SU-DHL-6 (cell line): ENCODE data around the gene ANKRD34C.

Experiments used
- H2AFZ ChIP-seq: fragments of 200-600 bp; sonication (generic); 2 replicates; pipeline ENCODE4 v1.6.1; 2014; ENCODE audit warnings: low read depth, mild to moderate bottlenecking, moderate library complexity, mixed read lengths, antibody characterized with exemption, low read length; ENCODE audit not compliant: severe bottlenecking
- H3F3A ChIP-seq: fragments of 200-600 bp; shearing (Covaris generic); 2 replicates; pipeline ENCODE4 v1.6.0; 2016; ENCODE audit warnings: antibody characterized with exemption, mild to moderate bottlenecking; ENCODE audit not compliant: insufficient read depth
- H3K27ac ChIP-seq: fragments of 200-600 bp; sonication (generic); 2 replicates; pipeline ENCODE4 v1.5.1; 2016; ENCODE audit warnings: low read depth, mild to moderate bottlenecking, low read length, moderate library complexity, mixed read lengths
- H3K27me3 ChIP-seq: fragments of 200-600 bp; sonication (generic), shearing (Covaris generic); 2 replicates; pipeline ENCODE4 v1.6.0; 2014; ENCODE audit warnings: mild to moderate bottlenecking, low read length
- H3K36me3 ChIP-seq: fragments of 200-600 bp; sonication (generic); 2 replicates; pipeline ENCODE4 v1.6.1; 2014; ENCODE audit warnings: mild to moderate bottlenecking, low read length, mixed read lengths
- H3K4me2 ChIP-seq: fragments of 300-600, 200-600 bp; shearing (Covaris generic), sonication (generic); 2 replicates; pipeline ENCODE4 v1.6.0; 2014; ENCODE audit warnings: low read length, low read depth, mild to moderate bottlenecking; ENCODE audit not compliant: poor library complexity, severe bottlenecking
- H3K4me3 ChIP-seq: fragments of 200-600 bp; sonication (generic); 2 replicates; pipeline ENCODE4 v1.5.1; 2014; ENCODE audit warnings: antibody characterized with exemption, low read length, mild to moderate bottlenecking, mixed read lengths; ENCODE audit not compliant: insufficient read depth, poor library complexity, severe bottlenecking
- H3K79me2 ChIP-seq: fragments of 200-600 bp; sonication (generic); 2 replicates; pipeline ENCODE4 v1.6.1; 2014; ENCODE audit warnings: mild to moderate bottlenecking, low read length, moderate library complexity; ENCODE audit not compliant: insufficient read depth
- H3K9ac ChIP-seq: fragments of 200-600 bp; sonication (generic); 2 replicates; pipeline ENCODE4 v1.7.0; 2014; ENCODE audit warnings: mild to moderate bottlenecking, low read length
- H3K9me2 ChIP-seq: fragments of 200-600 bp; sonication (generic); replicated peaks from 2 replicates; pipeline ENCODE4 v1.6.1; 2014; ENCODE audit warnings: low read length; ENCODE audit not compliant: insufficient read depth
- H3K9me3 ChIP-seq: fragments of 200-600 bp; sonication (generic); 2 replicates; pipeline ENCODE4 v1.6.1; 2014; ENCODE audit warnings: low read length, mixed read lengths; ENCODE audit not compliant: insufficient read depth
- H4K20me1 ChIP-seq: fragments of 200-600 bp; sonication (generic); 2 replicates; pipeline ENCODE4 v1.6.1; 2014; ENCODE audit warnings: low read depth, mild to moderate bottlenecking, antibody characterized with exemption, low read length, moderate library complexity, mixed read lengths
- EZH2phosphoT487 ChIP-seq: fragments of 200-600 bp; sonication (generic), shearing (Covaris generic); conservative IDR thresholded peaks from 2 replicates; pipeline ENCODE4 v1.6.1; 2018; ENCODE audit warnings: mild to moderate bottlenecking, antibody characterized with exemption, low read length, moderate library complexity, mixed read lengths
- TF ChIP-seq, protein P1 (sequence below): fragments of 200-600 bp; sonication (generic); IDR thresholded peaks from one replicate; pipeline ENCODE4 v1.5.1; 2017; ENCODE audit warnings: antibody characterized with exemption, mild to moderate bottlenecking, low read length, moderate library complexity; ENCODE audit not compliant: insufficient read depth, poor library complexity, severe bottlenecking

The ANKRD34C gene

DNA sequence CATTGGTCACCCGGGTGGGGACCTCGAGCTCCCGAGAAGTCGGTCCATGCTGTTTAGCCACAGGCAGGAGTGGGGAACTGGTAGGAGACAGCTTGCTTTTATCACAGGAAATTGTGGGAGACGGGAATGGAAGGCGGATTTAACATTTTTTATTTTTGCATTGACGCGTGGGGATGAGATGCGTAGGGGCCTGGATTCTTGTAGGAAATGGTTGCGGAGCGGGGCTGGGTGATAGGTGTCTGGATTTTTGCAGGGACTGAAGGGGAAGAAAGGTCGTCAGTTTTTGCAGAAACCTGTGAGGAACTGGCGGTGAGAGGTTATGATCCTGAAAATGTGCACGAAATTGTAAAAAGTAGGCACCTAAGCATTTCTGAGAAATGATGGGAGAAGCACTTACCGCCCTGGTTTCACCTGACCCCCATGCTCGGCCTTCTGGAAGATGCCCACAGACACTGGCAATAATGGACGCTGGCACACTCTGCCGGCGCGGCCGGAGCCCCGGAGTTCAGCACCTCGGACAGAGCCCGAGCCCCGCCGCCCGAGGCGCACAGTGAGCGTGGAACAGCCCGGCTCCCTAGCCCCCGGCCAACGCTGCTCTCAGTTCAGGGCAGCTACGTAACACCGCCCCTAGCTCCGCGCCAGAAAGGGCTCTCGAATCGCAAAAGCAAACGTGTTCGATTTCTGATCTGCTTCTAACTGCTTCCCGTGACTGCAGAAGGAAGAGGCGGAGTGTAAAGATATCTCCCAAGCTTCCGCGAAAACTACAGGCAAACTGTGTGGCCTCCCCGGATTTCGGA, 928 bp downstream of the ANKRD34C start:
- Histone ChIP-seq H3F3A (no peaks in the 10 kb centered on the region), H3K4me2 (no peak overlapping the region), H3K9me2 (no peaks in the 10 kb centered on the region; the same call in 1 of the 2 replicates), H3K9me3 (no peaks in the 10 kb centered on the region), H3K27me3 (no peaks in the 10 kb centered on the region), H3K4me3 (no peak overlapping the region), H3K9ac (no peak overlapping the region), H3K36me3 (no peaks in the 10 kb centered on the region), H2AFZ (no peak overlapping the region), H3K79me2 (no peaks in the 10 kb centered on the region), H3K27ac (no peak overlapping the region), H4K20me1 (no peaks in the 10 kb centered on the region)
- TF ChIP-seq EZH2phosphoT487, result no peak
- TF ChIP-seq, protein P1, sequence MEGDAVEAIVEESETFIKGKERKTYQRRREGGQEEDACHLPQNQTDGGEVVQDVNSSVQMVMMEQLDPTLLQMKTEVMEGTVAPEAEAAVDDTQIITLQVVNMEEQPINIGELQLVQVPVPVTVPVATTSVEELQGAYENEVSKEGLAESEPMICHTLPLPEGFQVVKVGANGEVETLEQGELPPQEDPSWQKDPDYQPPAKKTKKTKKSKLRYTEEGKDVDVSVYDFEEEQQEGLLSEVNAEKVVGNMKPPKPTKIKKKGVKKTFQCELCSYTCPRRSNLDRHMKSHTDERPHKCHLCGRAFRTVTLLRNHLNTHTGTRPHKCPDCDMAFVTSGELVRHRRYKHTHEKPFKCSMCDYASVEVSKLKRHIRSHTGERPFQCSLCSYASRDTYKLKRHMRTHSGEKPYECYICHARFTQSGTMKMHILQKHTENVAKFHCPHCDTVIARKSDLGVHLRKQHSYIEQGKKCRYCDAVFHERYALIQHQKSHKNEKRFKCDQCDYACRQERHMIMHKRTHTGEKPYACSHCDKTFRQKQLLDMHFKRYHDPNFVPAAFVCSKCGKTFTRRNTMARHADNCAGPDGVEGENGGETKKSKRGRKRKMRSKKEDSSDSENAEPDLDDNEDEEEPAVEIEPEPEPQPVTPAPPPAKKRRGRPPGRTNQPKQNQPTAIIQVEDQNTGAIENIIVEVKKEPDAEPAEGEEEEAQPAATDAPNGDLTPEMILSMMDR, result no peak

DNA sequence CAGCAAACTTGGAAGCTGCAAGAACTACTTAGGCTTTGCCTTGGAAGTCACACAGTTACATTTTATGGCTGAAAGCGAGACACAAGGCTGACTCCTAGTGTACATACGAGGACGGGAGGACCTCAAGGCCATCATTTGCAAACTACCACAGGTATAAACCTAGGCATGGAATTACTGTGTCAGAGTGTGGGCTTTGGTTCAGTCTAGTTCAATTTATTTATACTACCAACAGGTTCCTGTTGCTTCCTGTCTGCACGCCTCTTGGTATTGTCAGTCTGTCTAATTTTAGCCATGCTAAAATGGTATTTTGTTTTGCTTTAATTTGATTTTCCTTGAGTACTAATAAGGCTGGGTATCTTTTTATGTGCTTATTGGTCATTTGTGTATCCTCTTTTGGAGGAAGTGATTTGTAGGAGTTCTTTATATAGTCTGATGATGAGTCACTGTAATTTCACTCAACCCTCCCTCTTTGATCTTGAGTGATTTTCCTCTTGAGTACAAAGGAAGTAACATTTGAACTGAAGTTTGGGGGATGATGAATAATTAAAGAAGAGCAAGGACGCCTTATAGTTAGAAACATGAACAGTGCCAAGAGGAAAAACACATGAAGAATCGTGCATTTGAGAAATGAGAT, 8.2 kb downstream of the ANKRD34C start:
- Histone ChIP-seq H3K4me2 (no peak overlapping the region), H2AFZ (no peak overlapping the region), H3K4me3 (no peak overlapping the region), H3K9me2 (no peaks in the 10 kb centered on the region), H3K27me3 (no peaks in the 10 kb centered on the region), H3K36me3 (no peaks in the 10 kb centered on the region), H3K9ac (no peak overlapping the region), H3K9me3 (no peaks in the 10 kb centered on the region), H3K79me2 (no peaks in the 10 kb centered on the region), H4K20me1 (no peaks in the 10 kb centered on the region), H3F3A (no peaks in the 10 kb centered on the region), H3K27ac (no peak overlapping the region)
- TF ChIP-seq EZH2phosphoT487, result no peak

DNA sequence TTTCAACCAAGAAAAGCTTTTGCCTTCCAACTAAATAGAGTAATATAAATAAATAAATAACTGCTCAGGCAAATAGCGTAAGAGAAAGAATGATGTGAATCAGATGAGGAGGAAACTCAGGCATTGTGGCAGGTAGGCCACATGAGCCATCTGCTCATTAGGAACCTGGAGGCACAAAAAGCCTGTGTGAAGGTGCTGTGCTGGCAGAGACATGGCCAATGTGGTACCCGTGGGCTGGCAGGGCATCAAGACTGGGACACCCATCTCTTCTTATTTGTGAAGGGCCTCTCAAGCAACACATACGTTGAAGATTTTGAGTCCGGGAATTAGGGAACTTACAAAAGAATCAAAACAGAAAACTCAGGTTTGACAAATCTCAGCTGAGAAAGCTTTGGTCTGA, 9.5 kb downstream of the ANKRD34C start:
- Histone ChIP-seq H3K27me3 (no peaks in the 10 kb centered on the region), H2AFZ (no peak overlapping the region), H3K9ac (no peak overlapping the region), H3F3A (no peaks in the 10 kb centered on the region), H3K27ac (no peak overlapping the region), H3K36me3 (no peaks in the 10 kb centered on the region), H4K20me1 (no peaks in the 10 kb centered on the region), H3K4me2 (no peak overlapping the region), H3K79me2 (no peaks in the 10 kb centered on the region), H3K4me3 (no peak overlapping the region), H3K9me2 (no peaks in the 10 kb centered on the region), H3K9me3 (no peaks in the 10 kb centered on the region)
- TF ChIP-seq, protein P1, result no peak
- no peak for TF ChIP-seq EZH2phosphoT487

DNA sequence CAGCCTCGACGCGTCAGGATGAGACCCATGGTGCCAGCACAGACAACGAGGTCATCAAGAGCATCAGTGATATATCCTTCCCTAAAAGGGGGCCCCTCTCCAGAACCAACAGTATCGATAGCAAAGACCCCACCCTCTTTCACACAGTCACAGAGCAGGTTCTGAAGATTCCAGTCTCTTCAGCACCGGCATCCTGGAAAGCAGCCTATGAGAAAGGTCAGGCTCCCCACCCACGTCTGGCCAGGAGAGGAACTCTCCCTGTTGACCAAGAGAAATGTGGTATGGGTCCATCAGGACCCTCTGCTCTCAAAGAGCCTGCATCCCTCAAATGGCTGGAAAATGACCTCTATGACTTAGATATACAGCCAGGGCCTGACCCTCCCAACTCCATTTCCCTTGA, 11.6 kb downstream of the ANKRD34C start:
- no peak for TF ChIP-seq EZH2phosphoT487
- TF ChIP-seq, protein P1, result no peak
- no peaks in the 10 kb centered on the region for H3K27me3 ChIP-seq
- no peaks in the 10 kb centered on the region for H3K9me2 ChIP-seq
- H3K36me3 ChIP-seq, result no peaks in the 10 kb centered on the region
- no peak overlapping the region for H3K9ac ChIP-seq
- H3K4me3 ChIP-seq, result no peak overlapping the region
- no peaks in the 10 kb centered on the region for H4K20me1 ChIP-seq
- H3F3A ChIP-seq, result no peaks in the 10 kb centered on the region
- no peak overlapping the region for H3K4me2 ChIP-seq
- no peak overlapping the region for H2AFZ ChIP-seq
- H3K9me3 ChIP-seq, result no peaks in the 10 kb centered on the region
- H3K27ac ChIP-seq, result no peak overlapping the region
- H3K79me2 ChIP-seq, result no peaks in the 10 kb centered on the region
